MCF 10A (cell line): ENCODE measurements around the gene STXBP5L. TPM values are rescaled to one million over a fixed set of nuclear protein-coding genes. Genes with fewer than 3 reads are reported as not detected.

Experiments
- BruUV-seq: library from RNA; stranded (reverse); fragments of 400-500 nt; replicated peaks from 2 replicates; lab custom pipeline; 2021; lab: Mats Ljungman, UMichigan
- CTCF ChIA-PET: fragments of 300-600 bp; sonication (Branson Sonifier 250); formaldehyde crosslinking; extraction: SDS; loops from one replicate; lab custom pipeline; 2021; ENCODE audit warnings: antibody characterized with exemption, inconsistent platforms; lab: Yijun Ruan, JAX
- POLR2A ChIA-PET: fragments of 300-600, 350-650 bp; sonication (Branson Sonifier 250); formaldehyde crosslinking; extraction: SDS; loops from one replicate; lab custom pipeline; 2020; ENCODE audit warnings: antibody characterized with exemption, inconsistent platforms; lab: Yijun Ruan, JAX
- DNase-seq: peaks from one replicate; pipeline ENCODE4 v3.0.0-alpha.2; 2018; ENCODE audit not compliant: unreplicated experiment
- H3K27ac Mint-ChIP-seq: one replicate; pipeline ENCODE4 v1.8.0; 2022; ENCODE audit warnings: mild to moderate bottlenecking, low read depth, mixed read lengths; ENCODE audit not compliant: unreplicated experiment
- H3K27me3 Mint-ChIP-seq: one replicate; pipeline ENCODE4 v1.8.0; 2022; ENCODE audit warnings: mixed read lengths; ENCODE audit not compliant: insufficient read depth, unreplicated experiment
- H3K36me3 Mint-ChIP-seq: one replicate; pipeline ENCODE4 v1.8.0; 2022; ENCODE audit warnings: mild to moderate bottlenecking, moderate library complexity, mixed read lengths; ENCODE audit not compliant: insufficient read depth, unreplicated experiment
- H3K4me1 Mint-ChIP-seq: one replicate; pipeline ENCODE4 v1.8.0; 2022; ENCODE audit warnings: mixed read lengths; ENCODE audit not compliant: insufficient read depth, unreplicated experiment
- H3K4me3 Mint-ChIP-seq: one replicate; pipeline ENCODE4 v1.8.0; 2022; ENCODE audit warnings: mild to moderate bottlenecking, moderate library complexity, mixed read lengths; ENCODE audit not compliant: unreplicated experiment
- H3K9me3 Mint-ChIP-seq: one replicate; pipeline ENCODE4 v1.8.0; 2022; ENCODE audit warnings: mixed read lengths; ENCODE audit not compliant: unreplicated experiment
- intact Hi-C: fragments of 100-400 bp; cut with micrococcal nuclease; formaldehyde crosslinking; loops from 2 replicates; pipeline ENCODE4 v1.14.1; 2022
- total RNA-seq: library from RNA; stranded (reverse); gene quantifications from 2 replicates; pipeline ENCODE4 v1.2.3, GENCODE V29; 2022
- TF ChIP-seq, protein P1 (sequence below): fragments of 200-600 bp; IDR thresholded peaks from one replicate; pipeline ENCODE4 v1.8.0; 2022; ENCODE audit warnings: antibody characterized with exemption, mild to moderate bottlenecking; ENCODE audit not compliant: unreplicated experiment

Gene STXBP5L
- total RNA-seq, 1 experiment from 2014 or later: not detected

DNA sequence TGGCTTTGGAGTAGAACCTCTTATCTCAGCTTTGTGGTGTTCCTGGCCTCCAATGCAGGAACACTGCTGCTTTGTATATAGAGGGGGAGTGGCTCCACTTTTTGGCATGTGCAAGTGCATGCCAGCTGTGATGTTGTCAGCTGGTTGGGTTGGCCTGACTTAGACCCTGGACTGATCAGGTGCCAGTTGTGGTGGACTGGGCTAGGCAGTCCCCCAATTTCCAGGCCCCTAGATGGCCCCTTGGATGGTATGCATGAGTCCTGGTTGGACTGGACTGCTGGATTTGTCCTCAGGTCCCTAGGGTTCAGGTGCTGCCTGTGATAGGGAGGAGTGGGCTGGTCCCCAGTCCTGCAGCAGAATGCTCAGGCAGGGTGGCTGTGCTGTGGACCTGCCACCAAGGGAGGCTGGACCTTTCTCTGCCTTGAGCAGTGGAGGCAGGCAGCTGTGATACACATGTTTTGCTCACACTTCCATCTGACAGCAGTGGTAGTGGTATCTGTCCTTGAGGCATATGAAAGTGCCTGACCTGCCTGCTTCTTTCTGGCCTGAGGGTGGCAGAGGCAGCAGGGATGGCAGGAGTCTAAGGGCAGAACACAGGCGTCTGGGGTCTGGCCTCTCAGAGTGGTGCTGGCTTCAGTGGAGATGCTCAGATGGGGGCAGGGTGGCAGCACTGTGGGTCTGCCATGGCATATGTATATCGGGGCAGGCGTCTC lies 74.8 kb downstream of the STXBP5L start:
- no peaks in the 10 kb centered on the region for H3K4me1 Mint-ChIP-seq
- ChIA-PET POLR2A (interaction anchor here (0.6 kb wide), 1 partner anchor 238 kb away, joined by 3 read pairs; no protein-coding TSS in a partner anchor), CTCF (no interaction called here)
- no peak overlapping the region for H3K4me3 Mint-ChIP-seq
- no TSS peak for BruUV-seq
- TF ChIP-seq, protein P1, sequence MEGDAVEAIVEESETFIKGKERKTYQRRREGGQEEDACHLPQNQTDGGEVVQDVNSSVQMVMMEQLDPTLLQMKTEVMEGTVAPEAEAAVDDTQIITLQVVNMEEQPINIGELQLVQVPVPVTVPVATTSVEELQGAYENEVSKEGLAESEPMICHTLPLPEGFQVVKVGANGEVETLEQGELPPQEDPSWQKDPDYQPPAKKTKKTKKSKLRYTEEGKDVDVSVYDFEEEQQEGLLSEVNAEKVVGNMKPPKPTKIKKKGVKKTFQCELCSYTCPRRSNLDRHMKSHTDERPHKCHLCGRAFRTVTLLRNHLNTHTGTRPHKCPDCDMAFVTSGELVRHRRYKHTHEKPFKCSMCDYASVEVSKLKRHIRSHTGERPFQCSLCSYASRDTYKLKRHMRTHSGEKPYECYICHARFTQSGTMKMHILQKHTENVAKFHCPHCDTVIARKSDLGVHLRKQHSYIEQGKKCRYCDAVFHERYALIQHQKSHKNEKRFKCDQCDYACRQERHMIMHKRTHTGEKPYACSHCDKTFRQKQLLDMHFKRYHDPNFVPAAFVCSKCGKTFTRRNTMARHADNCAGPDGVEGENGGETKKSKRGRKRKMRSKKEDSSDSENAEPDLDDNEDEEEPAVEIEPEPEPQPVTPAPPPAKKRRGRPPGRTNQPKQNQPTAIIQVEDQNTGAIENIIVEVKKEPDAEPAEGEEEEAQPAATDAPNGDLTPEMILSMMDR: no peak
- peaks cover 15% of the 10 kb centered on the region for H3K9me3 Mint-ChIP-seq
- no peak for DNase-seq
- H3K27ac Mint-ChIP-seq: no peak overlapping the region
- peaks cover 71% of the 10 kb centered on the region for H3K27me3 Mint-ChIP-seq
- no peaks in the 10 kb centered on the region for H3K36me3 Mint-ChIP-seq
- intact Hi-C loops: no loop called here

GRCh38 chr3:120983321-120983665 lies 75.3 kb downstream of the STXBP5L start:
- BruUV-seq: no TSS peak
- Mint-ChIP-seq H3K36me3 (no peaks in the 10 kb centered on the region), H3K27me3 (peaks cover 71% of the 10 kb centered on the region), H3K4me3 (no peak overlapping the region), H3K9me3 (peaks cover 10% of the 10 kb centered on the region), H3K27ac (no peak overlapping the region), H3K4me1 (no peaks in the 10 kb centered on the region)
- TF ChIP-seq, protein P1: no peak
- POLR2A ChIA-PET: no interaction called here
- no peak for DNase-seq
- CTCF ChIA-PET: no interaction called here
- intact Hi-C loops: no loop called here

GRCh38 chr3:120983841-120984240 lies 75.8 kb downstream of the STXBP5L start:
- ChIA-PET CTCF (interaction anchor here (0.6 kb wide), 1 partner anchor 137 kb away, joined by 3 read pairs; no protein-coding TSS in a partner anchor), POLR2A (no interaction called here)
- intact Hi-C loops: no loop called here
- BruUV-seq: no TSS peak
- no peaks in the 10 kb centered on the region for H3K36me3 Mint-ChIP-seq
- H3K9me3 Mint-ChIP-seq: peaks cover 8% of the 10 kb centered on the region
- H3K4me3 Mint-ChIP-seq: no peak overlapping the region
- H3K27me3 Mint-ChIP-seq: peaks cover 72% of the 10 kb centered on the region
- no peak for DNase-seq
- H3K4me1 Mint-ChIP-seq: no peaks in the 10 kb centered on the region
- TF ChIP-seq, protein P1: no peak
- no peak overlapping the region for H3K27ac Mint-ChIP-seq

GRCh38 chr3:120985242-120985641 lies 77.2 kb downstream of the STXBP5L start:
- no peak for DNase-seq
- POLR2A ChIA-PET: no interaction called here

More at GRCh38 chr3:120985242-120985641, 77.2 kb downstream of the STXBP5L start:
- CTCF ChIA-PET: no interaction called here
- H3K27ac Mint-ChIP-seq: no peak overlapping the region
- TF ChIP-seq, protein P1: no peak
- no peaks in the 10 kb centered on the region for H3K4me1 Mint-ChIP-seq
- H3K4me3 Mint-ChIP-seq: no peak overlapping the region
- H3K36me3 Mint-ChIP-seq: no peaks in the 10 kb centered on the region
- intact Hi-C loops: no loop called here
- no TSS peak for BruUV-seq
- H3K27me3 Mint-ChIP-seq: peaks cover 62% of the 10 kb centered on the region
- no peaks in the 10 kb centered on the region for H3K9me3 Mint-ChIP-seq
